ENCODE measurements around the gene UCP2. TPM values are rescaled to one million over a fixed set of nuclear protein-coding genes. Genes with fewer than 3 reads are reported as not detected.

Gene UCP2
- total and polyA plus RNA-seq, 10 of the 15 experiments (the other 5 are each of a cell fraction or from before 2014, with no cell fraction given) = 32.9 to 248 (median 154) TPM

- TF ChIP-seq RCOR1 (conservative IDR thresholded peaks at IDR 0.05; ENCODE audit: low read depth, low read length) (no peak), EED (IDR thresholded peaks at IDR 0.05; ENCODE audit: low read depth) (no peak), PAX5 (IDR thresholded peaks at IDR 0.05; ENCODE audit: borderline replicate concordance, low read depth, low read length) (no peak), ZNF384 (IDR thresholded peaks at IDR 0.05; ENCODE audit: borderline replicate concordance, low read depth, low read length) (no peak)
Measured at GRCh38 chr11:73949912-73950311, 32.7 kb downstream of the UCP2 start (continued).

GRCh38 chr11:73949246-73949645, 33.4 kb downstream of the UCP2 start:
- no peak for ATAC-seq
- Histone ChIP-seq H3K36me3 (ENCODE audit: control insufficient read depth in 2 of 2, insufficient read depth in 2 of 2, low read length in 1 of 2) (no peaks in the 10 kb centered on the region), H3K9ac (ENCODE audit: control insufficient read depth, insufficient read depth, low read length) (no peak overlapping the region), H4K20me1 (ENCODE audit: control insufficient read depth, insufficient read depth) (no peaks in the 10 kb centered on the region), H3K4me3 (no peak overlapping the region), H3K79me2 (ENCODE audit: control insufficient read depth, insufficient read depth, low read length) (no peaks in the 10 kb centered on the region), H3K4me2 (ENCODE audit: control insufficient read depth, insufficient read depth) (no peak overlapping the region), H3K27ac (ENCODE audit: control insufficient read depth, insufficient read depth) (no peak overlapping the region), H3K27me3 (replicated peaks in 1 of 2; ENCODE audit: control insufficient read depth in 2 of 2, insufficient read depth in 2 of 2, low read length in 1 of 2) (no peaks in the 10 kb centered on the region), H3K9me3 (replicated peaks; ENCODE audit: control insufficient read depth, insufficient read depth, low read length) (no peaks in the 10 kb centered on the region), H2AFZ (ENCODE audit: control insufficient read depth, low read depth, low read length) (no peak overlapping the region), H3K4me1 (ENCODE audit: control insufficient read depth, insufficient read depth, low read length) (peaks cover 3% of the 10 kb centered on the region; the same call in 1 of the 2 replicates)
- 77% methylated on average over 4 of the region's 4 CpGs for WGBS (ENCODE audit: insufficient coverage, insufficient replicate concordance, low lambda C conversion rate, missing lambda C conversion rate)
- DNase-seq (ENCODE audit: low read depth, low spot score) = no peak
- ChIA-PET POLR2A (no interaction called here), SMC1A (ENCODE audit: uncharacterized antibody, unreplicated experiment) (interaction anchor here (0.7 to 1.5 kb wide), 2 partner anchors 10 to 154 kb away, joined by 3 read pairs; no protein-coding TSS in a partner anchor), CTCF (interaction anchor here (1.7 kb wide), 1 partner anchor 15 kb away, joined by 6 read pairs; no protein-coding TSS in a partner anchor), RAD21 (ENCODE audit: unreplicated experiment) (no interaction called here)
- BruUV-seq (replicated peaks) = no TSS peak
- intact Hi-C loops (cut with micrococcal nuclease; ENCODE audit: unreplicated experiment) = no loop called here
- in situ Hi-C loops (cut with MboI) = no loop called here
- FAIRE-seq = no peak
- TF ChIP-seq NBN (IDR thresholded peaks at IDR 0.05) (no peak), MXI1 (IDR thresholded peaks at IDR 0.05; ENCODE audit: low read depth, low read length) (no peak), TARDBP (IDR thresholded peaks at IDR 0.05; ENCODE audit: borderline replicate concordance) (no peak), JUNB (IDR thresholded peaks at IDR 0.05) (no peak), TCF3 (IDR thresholded peaks at IDR 0.05; ENCODE audit: borderline replicate concordance, insufficient read depth, low read depth, low read length) (no peak), MYC (IDR thresholded peaks at IDR 0.05; ENCODE audit: insufficient read depth, insufficient read length, insufficient replicate concordance, low read length, severe bottlenecking) (no peak), CEBPZ (IDR thresholded peaks at IDR 0.05; ENCODE audit: low read depth, low read length) (no peak), ZNF24 (IDR thresholded peaks at IDR 0.05) (no peak), REST (IDR thresholded peaks at IDR 0.05; ENCODE audit: low read depth, low read length) (no peak), BACH1 (IDR thresholded peaks at IDR 0.05; ENCODE audit: borderline replicate concordance) (no peak), BCLAF1 (IDR thresholded peaks at IDR 0.05) (no peak)

Data from GM12878 (cell line).